Measurements from ENCODE around the gene MYOCD.

GRCh38 chr17:12641084-12641483 lies 24.6 kb upstream of the MYOCD start:
- TF ChIP-seq CTCF (IDR thresholded peaks at IDR 0.05; ENCODE audit: poor library complexity) (no peak), EZH2phosphoT487 (IDR thresholded peaks at IDR 0.05; ENCODE audit: low read depth, severe bottlenecking, unreplicated experiment) (no peak), EZH2 (IDR thresholded peaks at IDR 0.05; ENCODE audit: borderline replicate concordance) (no peak)
